Activated CD4-positive, CD25-positive, alpha-beta regulatory T cell treated with anti-CD3 and anti-CD28 coated beads, Interleukin-2, amount 50 U/mL, for 72 hours (primary cell): Measurements from ENCODE around the gene LHX4.

Source experiments
- DNase-seq: peaks from one replicate; pipeline ENCODE4 v3.0.0; 2021

Gene LHX4

DNA sequence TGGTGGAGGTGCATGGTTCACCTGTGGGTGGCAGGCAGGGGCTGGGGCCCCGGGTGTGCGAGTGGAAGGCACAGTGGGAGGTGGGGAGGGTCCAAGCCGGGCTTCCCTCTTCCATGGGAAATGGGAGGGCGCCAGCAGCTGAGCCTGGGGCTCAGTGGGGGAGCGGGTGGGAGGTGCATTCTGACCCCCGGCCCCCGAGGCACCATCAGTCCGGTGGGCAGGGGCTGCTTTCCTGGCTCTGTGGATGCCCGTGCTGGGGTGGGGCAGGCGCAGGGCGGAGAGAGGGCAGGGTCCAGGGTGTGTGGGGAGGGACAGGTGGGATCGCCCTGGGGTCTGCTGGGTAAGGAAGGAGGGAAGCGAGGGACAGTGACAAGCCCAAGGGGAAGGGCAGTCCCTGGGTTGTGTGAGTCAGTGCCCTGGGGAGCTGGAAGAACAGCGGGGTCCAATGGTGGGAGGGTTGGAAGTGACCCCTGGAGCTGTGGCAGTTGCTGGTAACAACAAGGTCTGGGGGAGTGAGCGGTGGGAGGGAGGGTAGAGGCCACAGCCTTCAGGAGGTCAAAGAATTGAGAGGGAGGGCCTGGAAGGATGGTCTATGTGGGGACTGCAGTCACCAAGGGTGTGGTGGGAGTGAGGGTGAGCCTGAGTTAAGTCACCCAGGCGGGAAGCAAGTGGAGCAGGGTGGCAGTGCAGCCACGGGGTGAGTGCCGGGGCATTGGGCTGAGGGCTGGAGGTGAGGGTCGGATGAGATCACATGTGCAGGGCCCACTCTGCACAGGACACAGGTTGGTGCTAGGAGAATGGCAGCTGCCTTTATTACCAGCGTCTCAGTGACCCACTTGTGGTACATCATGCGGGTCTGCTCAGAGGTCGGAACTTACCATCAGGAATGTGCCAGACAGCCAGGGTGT is 29.6 kb downstream of the LHX4 start:
- no peak for DNase-seq

DNA sequence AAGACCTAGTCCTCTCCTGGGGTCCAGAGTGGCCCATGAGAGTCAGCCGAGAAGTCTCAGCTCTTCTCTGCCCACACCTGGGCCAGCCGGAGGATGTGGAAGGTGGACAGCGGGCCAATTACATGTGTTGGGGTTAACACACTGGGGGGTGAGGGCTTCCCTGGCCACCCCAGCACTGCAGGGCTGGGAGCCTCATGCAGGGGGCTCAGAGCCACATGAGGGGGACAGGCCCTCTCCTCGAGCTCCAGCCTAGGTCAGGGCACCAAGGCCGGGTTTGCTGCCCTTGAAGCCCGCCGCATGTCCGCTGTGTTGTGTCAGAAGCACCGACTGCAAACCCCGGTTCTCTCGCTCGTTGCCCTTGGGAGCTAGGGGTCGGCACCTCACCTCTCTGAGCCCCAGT is 30.5 kb downstream of the LHX4 start:
- no peak for DNase-seq

DNA sequence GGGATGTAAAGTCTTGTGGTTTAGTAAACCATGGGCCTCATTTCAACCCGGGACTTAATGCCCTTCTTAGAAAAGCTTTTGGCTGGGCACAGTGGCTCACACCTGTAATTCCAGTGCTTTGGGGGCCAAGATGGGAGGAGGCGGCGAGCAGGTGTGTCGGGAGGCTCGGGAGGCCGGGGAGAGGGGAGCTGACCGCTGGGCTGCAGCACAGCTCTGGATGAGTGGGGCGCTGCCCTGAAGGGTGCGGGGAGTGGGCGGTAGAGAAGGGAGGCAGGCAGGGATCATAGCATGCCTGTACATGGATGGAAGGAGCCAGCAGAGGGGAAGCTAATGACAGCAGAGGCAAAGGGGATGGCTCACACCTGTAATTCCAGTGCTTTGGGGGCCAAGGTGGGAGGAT is 31.0 kb downstream of the LHX4 start:
- no peak for DNase-seq

DNA sequence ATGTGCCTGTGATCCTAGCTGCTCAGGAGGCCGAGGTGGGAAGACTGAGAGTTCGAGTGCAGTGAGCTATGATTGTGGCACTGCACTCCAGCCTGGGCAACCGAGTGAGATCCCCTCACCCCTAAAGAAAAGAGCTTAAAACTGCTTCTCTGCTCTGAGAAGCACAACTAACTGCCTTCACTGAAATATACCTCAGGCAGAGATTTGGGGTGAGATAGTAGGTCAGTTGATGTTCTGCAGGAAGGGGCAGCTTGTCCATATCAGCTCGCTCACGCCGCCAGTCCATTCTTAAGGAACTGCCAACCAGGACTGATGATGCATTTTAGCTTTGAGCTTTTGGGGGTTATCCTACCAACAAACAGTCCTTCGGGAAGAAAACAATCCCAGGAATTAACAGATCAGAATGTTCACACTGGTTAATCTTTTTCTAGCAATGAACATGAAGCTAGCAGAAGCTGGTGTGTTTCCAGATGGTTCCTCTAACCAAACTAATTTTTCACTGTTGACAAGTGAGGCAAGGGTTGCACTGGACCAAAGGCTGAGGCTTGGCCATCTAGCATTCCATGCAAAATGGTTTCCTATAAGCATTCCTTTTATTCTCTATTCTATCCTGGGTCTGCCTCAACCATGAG is 31.6 kb downstream of the LHX4 start:
- no peak for DNase-seq

DNA sequence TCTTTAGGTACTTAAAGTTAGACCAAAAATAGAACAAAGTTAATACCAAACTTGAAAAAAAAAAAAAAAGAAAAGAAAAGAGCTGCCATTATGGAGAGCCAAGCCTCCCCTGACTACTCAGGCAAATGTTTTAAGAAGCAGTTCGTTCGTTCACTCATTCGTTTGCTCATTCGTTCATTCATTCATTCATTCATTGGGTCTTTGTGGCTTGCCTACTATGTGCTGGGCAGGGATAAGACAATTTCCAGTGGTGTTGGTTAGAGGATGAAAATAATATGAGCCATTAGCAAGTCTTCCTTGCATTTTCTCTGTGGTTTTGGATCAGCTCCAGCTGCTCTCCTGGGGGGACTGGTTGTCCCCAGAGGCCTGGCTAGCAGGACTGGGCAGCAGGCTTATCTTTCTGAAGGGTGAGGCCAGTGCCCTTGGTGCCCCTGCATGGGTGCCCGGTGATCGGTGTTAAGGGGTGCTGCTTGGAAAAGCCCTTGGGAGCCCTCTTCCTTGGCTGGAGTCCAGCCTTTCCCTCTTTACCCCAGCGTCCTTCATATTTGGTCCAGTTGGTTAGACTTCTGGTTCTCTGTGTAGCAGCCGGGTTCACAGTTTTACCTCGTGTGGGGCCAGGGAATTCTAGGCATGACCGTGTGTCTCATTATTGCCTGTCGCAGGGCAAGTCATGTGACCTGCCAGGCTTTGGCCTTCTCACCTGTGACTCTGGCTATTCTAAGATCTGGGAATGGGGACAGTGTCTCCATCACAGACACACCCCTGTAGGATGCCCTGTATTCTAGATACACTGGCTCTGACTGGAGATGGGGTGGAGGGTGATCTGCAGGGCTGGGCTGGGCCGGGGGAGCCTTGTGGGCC is 32.8 kb downstream of the LHX4 start:
- DNase-seq: no peak

DNA sequence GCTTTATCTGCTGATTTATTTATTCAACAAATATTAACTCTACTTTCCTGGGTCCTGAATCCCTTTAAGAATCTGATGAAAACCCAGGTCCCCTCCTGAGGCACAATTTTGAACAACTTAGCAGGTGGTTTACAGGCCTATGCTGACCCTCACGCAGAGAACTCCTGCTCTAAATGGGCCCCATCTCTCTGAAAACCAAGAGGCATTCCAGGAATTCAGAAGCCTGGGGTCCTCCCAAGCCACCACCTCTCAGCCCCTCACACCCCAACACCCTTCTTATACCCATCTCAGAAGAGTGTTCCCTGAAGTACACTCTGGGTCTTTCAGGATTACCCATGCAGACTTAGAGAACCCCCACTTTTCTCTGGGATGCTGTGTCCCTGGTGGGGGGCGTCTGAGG is 34.5 kb downstream of the LHX4 start:
- DNase-seq: no peak

DNA sequence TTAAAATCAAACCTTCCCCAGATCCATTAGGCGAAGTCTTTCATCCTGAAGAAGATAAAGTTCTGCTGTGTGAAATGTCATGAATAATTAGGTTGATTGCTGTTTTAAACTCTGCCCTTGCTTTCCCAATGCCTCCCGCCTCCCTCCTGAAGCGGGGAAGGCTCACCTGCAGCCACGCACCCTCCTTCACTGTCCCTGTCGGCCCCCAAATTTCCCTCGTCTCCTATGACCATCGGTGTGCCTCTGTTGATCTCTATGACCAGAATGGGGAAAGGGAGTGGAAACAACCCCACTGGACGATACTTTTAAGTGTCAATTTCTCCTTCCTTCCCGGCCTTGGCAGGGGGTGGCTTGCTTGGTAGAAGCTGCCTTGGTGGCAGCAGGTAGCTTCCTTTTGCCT is 35.1 kb downstream of the LHX4 start:
- DNase-seq: no peak

DNA sequence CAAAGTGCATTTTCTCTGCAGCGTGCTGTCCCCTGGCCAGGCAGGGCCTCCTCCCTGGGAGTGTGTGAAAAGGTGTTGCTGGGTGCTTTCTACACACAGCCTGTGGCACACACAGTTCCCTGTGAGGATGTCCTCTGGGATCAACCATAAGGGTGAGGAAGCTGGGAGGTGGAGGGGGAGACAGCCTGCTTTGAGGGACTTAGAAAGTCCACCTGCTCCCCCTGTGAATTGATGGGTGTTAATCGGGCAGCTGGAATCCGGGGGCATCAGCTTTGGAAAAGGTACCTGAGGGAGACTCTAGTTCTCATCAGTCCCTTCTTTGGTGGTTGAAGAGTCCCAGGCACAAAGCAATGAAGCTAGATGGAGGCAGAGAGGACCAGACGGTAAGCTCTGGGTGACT is 35.8 kb downstream of the LHX4 start:
- DNase-seq: no peak

DNA sequence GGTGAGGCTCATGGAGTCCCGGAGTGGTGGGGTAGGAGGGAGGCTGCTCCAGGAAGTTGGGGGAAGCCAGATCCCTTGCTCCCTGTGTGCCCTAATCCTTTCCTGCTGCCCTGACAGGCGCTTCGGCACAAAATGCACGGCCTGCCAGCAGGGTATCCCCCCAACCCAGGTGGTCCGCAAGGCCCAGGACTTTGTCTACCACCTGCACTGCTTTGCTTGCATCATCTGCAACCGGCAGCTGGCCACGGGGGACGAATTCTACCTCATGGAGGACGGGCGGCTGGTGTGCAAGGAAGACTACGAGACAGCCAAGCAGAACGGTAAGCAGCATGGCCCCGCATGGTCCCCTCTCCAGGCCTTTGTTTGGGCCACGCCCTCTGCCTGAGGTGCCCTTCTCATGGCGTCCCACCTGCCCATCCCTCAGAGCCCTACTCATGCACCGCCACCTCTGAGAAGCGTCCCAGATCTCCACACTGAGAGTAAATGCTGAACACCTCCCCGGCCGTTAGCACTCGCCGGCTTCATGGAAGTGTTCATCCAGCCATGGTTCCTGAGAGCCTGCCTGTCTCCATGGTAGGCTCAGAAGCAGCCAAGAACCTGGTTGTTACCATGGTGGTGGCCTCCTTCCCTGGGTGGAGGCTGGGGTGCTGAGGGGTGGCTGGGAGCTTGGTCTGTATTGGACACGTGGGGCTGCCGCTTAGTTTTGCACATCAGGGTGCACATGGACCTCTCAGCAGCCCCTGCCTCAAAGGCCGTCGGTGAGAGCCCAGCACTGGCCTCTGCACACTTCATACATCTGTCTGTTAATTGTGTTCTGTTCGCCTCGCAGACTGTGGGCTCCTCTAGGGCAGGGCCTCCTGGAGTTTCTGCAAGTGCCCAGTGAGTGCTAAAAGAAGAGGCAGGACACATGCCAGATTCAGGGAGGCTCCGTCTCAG is 36.5 kb downstream of the LHX4 start:
- DNase-seq: no peak

DNA sequence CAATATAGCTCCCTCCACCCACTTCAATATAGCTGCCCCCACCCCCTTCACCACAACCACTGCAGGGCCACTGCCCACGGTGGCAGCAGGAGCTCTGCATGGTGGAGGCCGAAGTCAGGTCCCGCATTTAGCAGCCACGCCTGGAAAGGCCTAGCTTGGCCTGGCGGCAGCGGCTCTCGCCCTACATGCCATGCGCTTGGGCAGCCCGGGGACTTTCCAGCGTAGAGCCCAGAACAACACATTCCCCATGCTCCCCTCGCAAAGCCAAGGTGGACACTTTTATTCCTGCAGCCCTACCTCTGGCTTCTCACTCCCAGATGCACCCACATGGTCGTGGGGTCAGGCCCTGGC is 37.1 kb downstream of the LHX4 start:
- DNase-seq: no peak

DNA sequence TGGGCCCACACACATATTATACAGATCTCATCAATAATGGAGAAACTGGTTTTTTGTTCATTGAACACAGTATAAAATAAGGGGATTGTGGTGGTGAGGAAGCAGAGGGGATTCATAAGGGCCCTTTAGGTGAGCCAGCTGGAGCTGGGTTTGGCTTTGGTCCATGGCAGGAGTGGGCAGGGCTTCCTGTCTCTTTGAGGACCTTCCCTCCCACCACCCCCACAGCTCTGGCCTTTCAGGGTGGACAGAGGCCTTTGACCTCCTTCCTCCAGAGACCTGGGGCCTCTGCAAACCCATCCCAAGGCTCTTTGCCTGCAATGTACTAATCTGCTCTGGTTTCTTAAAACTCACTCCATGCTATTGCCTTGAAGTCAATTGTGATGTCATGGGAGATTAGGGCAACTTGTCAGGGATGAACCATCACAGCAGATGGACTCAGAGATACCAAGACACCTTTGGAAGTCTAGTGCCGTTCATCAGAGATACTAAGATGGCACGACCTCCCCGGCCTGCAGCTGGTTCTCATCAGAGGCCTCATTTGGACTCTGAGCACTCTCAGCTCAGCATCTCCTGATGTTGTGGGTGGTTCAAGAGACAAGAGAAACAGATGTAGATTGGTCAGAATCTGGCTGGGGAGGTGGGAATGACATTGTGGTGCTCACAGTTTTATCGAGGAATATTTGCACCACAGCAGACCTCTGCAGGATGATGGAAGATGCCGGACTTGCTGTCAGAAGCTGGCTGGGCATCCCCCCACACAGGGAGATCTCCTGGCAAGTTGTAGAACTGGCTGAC is 37.9 kb downstream of the LHX4 start:
- DNase-seq: no peak

DNA sequence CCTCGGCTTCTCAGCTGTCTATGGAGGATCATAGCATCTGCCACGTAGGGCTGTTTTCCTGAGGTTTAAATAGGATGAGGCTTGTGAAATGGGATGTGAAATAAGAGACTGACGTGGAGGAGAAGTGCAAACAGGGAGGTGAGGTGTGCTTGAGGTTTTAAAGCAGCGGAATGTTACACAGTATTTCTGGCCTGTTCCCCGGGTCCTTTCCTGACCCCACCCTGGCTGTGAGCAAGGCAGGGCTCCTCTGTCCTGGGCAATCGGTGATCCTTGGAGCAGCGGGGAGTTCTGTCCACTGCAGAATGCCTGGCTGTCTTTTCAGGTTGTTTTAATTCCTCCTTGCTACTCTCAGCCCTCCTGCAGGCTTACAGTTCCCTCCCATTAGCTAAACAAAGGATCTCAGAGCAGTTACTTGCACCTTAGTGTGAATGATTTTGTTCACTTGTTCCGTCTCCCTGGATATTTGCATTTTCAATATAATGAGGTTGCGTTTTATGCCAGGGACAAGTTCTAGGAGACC is 38.6 kb downstream of the LHX4 start:
- no peak for DNase-seq

DNA sequence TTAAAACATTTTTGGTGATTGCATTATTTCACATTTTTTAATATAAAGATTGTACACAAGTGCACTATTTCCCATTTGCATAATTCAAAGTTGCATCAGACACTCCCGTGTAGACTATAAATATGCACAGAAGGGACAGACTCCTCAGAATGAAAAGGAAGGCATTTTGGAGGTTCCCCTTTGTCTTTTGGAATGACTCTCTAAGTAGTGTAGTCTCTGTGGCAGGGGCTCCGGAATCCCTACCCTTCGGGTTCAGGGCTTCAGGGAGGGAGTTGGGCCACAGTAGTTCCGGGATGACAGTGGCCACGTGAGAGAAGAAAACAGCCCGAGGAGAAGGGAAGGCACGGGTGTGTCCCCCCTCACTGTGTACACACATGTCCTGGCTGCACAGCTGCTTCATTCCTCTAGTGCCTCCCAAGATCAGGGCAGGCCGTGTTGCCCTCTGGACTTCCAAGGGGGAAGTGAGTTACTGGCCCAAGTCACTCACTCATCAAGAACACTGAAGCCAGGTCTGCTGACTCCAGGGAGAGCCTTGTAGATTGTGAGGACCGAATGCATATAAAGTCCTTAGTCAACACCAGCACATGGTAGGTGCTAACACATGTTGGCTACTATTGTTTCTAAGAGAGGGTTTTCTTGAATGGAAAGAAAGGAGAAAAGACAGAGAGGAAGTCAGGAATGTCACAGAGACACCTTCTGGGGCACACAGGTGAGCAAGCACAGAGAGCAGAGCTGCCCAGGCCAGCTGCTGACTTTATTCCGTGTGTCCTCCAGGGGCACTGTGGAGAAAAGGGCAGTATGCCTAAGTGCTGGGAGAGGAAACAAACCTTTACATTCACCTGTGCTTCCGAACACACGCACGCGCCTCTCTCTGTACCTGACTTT is 39.8 kb downstream of the LHX4 start:
- no peak for DNase-seq

DNA sequence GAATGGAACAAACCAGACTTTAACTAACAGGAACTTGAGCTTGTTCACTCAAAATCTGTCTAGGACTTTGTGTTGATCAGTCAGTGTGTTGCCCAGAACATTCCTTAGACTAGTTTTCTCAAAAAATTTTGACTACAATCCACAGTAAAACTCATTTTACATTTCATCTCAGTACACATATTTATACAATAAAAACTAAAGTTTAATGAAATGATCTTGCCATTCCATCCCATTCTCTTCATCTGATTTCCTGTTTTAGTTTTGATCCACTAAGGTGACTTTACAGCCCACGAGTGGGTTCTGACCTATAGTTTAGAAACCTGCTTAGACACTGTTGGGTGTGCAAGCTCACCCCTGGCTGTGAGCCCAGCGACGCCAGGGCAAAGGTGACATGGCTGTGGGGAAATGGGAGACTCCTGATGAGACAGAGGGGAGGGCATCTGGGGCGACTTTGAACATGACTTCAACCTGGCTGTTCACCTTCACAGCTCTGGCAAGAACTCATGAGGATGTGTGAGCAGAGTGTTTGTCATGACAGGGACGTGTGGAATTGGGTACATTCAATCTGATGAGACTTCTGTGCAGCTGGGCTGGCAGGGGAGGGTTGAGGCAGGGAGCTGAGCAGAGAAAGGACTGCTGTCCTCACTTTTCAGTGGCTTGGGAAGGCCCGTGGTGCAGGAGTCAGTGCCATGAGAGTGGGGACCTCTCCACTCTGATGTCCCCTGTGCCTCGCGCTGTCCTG is 40.6 kb downstream of the LHX4 start:
- no peak for DNase-seq

DNA sequence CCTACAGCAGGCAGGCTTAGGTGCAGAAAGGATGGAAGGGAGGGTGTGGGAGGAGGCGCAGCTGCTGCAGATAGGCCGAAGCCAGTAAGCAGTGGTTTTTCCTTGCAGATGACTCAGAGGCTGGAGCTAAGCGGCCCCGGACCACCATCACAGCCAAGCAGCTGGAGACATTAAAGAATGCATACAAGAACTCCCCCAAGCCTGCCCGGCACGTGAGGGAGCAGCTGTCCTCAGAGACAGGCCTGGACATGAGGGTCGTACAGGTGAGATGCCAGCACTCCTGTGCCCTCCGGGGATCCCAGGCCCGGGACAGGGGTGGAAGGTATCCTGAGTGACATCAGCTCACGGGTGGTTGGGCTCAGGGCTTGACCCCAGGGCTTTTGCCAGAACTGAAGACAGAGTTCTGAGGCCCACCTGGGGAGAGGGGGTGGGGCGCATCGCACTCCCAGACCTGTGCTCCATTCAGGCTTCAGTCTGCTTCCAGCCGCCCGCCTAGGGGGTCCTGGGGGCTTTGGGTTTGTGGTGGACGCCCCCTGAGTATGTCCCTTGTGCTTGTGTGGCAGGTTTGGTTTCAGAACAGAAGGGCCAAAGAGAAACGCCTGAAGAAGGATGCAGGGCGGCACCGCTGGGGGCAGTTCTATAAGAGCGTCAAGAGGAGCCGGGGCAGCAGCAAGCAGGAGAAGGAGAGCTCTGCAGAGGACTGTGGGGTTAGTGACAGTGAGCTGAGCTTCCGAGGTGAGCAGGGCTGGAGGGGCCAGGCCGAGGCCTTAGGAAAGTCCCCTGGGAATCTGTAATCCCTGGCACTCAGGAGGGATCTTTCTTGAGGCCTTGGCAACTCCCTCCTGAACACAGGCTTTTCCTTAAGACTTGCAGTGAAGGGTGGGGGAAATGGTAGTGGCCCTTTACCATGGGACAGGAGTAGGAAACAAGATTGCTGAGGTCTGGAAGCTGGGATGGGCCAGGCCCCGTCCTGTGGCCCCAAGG is 41.5 kb downstream of the LHX4 start:
- no peak for DNase-seq

DNA sequence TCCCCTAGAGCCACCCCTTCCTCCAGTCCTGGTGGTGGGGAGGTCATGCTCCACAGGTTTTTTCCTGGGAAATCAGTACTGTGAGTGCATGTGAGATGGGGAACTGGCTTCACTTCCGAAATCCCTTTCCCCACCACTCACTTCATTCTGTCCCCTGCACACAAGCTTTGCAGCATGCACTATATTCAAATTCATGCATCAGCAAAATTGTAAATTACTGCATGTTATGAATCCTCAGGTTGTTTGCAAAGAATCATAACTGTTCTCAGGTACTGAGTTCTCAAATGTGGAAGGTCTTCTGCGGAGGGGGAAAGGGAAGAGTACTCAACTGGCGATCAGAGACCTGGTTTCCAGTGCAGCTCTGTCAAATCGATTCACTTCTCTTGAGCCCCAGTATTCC is 42.3 kb downstream of the LHX4 start:
- no peak for DNase-seq

DNA sequence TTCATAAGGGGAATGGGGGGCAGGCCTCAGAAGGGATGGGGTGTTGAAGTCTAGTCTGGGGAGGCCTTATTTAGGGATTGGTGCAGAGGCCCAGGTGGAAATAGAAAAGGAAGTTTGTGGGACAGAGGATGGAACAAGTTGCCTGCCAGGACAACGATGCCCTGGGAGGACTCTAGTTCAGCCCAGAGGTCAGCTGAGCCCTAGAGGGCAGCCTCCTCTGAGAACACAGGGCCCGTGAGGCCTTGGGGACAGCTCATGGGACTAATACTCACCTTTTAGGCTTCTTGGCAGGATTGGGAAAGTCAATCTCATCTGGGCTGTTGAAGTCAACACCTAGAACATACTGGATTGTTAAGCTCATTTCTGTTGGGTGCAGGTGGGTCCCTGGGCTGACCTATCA is 43.0 kb downstream of the LHX4 start:
- no peak for DNase-seq

DNA sequence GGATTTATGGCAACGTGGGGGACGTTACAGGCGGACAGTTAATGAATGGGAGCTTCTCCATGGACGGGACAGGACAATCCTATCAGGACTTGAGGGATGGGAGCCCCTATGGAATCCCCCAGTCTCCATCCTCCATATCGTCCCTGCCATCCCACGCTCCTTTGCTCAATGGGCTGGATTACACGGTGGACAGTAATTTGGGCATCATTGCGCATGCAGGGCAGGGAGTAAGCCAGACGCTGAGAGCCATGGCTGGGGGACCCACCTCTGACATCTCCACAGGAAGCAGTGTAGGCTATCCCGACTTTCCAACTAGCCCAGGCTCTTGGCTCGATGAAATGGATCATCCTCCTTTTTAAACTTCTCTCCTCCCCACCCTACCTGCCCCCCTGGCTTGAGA is 44.2 kb downstream of the LHX4 start:
- DNase-seq: no peak
